Right kidney (tissue), 9 donors: Measurements from ENCODE around the gene PRAMEF25.
"Not testable (repeated sequence)": the region's sequence is repeated elsewhere in the genome, so short reads cannot be mapped to it uniquely, and the experiment has no call there.

ENCODE experiments used
- DNase-seq: peaks from one replicate; pipeline ENCODE4 v3.0.0-alpha.2; 2016
- long read RNA-seq, 8 donors: transcript quantifications; one replicate each; lab custom pipeline, GENCODE V29; 2026

PRAMEF25 gene
- long read RNA-seq, donor 1, result 0 reads
- long read RNA-seq, donor 2, result 0 reads
- long read RNA-seq, donor 3, result 0 reads
- long read RNA-seq, donor 4, result 0 reads
- long read RNA-seq, donor 5, result 0 reads
- long read RNA-seq, donor 6, result 0 reads
- long read RNA-seq, donor 7, result 0 reads
- long read RNA-seq, donor 8, result 0 reads

- DNase-seq, result not testable (repeated sequence)
Measured at GRCh38 chr1:13070474-13070873, at the start of gene PRAMEF25. Gene PRAMEF25, plus strand, starts transcription at chr1:13070774. Its CDS starts 2,920 bp downstream, at chr1:13073694.

- DNase-seq, result not testable (repeated sequence)
Measured at GRCh38 chr1:13056475-13056874, 14.1 kb upstream of the PRAMEF25 start, which contains the start of gene PRAMEF27. Gene PRAMEF27, minus strand, starts transcription at chr1:13056575. Its CDS starts 2,916 bp downstream, at chr1:13053659.

- DNase-seq, result not testable (repeated sequence)
Measured at GRCh38 chr1:13116754-13117153, 46.2 kb downstream of the PRAMEF25 start, which contains the start of gene HNRNPCL2. Gene HNRNPCL2, minus strand, starts transcription at chr1:13116854. Its CDS starts 454 bp downstream, at chr1:13116400.
